ENCODE measurements around the gene ESR1.
A peak's percentile ranks its signal among the peaks of the same experiment; 100 is the strongest.
"Not testable (repeated sequence)": the region's sequence is repeated elsewhere in the genome, so short reads cannot be mapped to it uniquely, and the experiment has no call there.

ESR1 gene

DNA sequence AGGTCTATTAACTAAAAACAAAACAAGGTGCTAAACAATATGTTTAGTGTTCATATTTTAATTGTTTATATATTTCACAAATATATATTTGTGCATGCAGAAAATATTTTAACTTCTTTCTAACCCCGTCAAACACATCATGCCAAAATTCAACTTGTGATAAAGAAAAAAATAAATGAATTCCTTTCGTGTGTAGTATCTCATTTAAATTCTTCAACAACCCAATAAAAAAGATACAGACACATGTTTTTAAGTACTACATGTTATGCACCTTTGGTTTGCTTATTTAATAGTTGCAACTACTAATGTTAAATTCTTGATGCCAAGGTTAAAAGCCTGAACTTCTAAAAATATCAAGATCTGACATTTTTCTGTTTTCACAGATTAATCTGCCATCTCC is 252.4 kb downstream of the ESR1 start:
- DNase-seq = no peak

DNA sequence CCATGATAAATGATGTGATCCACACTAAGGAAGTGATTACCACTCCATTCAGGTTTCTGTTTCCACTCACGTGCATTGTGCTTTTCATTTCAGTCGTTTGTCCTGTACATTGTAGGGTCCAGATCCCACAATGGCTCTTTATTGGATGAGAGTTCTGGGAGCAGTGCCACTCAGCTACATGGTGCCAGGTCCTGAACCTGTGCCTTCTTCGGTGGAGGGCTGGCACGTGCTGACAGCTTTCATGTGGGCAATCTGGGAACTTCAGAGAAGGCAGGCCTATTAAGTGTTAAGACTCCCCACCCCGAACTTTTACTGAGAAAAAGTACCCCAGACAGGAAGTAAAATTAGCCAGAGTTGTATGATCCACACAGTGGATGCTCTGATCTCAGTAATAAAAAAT is 255.0 kb downstream of the ESR1 start:
- DNase-seq = no peak

DNA sequence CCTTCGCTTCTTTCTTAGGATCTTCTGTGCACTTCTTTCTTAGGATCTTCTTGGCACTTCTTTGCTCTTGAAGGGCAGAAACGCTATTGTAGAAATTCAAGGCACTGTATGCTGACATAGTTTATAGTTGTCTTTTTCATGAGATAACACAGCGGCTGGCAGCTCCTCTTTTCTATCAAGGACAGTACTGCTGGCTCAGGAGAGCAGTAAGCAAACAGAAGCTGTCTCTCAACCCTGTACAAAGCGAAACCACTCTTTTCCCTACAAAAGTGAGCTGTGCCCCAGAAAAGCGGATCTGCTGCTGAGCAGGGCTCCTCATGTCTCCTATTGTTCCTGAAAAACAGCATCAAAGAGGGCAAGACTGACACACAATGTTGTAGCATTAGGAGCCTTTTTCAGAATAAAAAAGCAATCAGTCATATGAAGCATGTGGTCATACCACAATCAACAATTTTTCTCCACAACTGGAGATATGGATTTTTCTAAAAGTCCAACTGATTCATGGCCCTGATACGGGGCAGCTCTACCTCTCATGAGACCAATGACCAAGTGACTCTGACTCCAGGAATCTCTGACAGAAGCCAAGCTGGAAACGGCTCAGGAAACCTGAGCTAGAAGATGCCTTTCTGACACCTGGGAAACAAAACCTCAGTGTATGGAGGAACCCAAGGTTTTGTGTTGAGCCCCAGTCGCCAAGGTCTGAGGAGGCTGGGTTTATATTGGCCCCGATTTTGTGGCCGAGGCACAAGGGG is 255.9 kb downstream of the ESR1 start:
- DNase-seq = no peak

DNA sequence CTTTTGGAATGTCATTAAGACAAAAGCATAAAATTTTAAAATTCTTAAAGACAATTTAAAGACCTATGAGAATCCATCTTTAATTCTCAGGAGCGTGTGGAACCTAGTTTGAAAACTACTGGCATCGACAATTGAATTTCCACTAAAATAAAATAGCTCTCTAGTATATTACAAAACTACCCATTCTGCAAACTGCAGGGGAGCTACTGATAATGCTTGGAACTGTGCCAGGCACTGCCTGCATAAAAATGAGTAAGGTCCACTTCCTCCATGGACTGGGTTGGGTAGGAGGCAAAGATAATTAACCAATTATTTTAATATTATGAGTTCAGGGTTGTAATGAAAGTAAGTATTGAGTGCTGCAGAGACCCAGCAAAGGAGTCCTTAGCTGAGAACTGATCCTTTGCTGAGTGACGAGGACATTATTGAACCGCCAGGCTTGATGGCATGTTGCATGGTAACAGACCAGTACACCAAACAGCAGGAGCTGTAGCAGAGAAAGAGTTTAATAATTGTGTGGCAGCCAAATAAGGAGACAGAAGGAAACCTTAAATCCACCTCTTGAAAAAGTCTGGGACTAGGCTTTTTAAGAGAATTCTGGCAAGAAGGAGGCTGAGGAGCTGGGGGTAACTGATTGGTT is 261.3 kb downstream of the ESR1 start:
- no peak for DNase-seq

DNA sequence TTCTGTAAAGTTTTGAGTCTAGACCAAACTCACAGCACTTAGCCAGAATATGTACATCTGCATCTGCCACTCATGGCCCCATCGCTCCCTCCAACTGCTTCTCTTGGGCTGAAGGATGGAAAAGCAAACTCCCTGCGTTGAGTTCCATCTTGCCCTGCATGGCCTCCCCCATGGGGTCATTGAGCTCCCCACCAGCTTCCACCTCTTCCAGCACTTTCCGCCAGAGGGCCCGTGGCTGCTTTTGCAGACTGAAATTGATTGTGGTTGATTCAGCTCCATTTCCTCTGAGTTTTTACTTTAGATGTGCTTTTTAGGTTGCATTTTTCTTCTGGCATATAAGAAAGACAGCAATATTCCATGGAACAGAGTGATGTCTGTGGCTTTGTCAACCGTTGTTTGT is 263.1 kb downstream of the ESR1 start:
- no peak for DNase-seq

DNA sequence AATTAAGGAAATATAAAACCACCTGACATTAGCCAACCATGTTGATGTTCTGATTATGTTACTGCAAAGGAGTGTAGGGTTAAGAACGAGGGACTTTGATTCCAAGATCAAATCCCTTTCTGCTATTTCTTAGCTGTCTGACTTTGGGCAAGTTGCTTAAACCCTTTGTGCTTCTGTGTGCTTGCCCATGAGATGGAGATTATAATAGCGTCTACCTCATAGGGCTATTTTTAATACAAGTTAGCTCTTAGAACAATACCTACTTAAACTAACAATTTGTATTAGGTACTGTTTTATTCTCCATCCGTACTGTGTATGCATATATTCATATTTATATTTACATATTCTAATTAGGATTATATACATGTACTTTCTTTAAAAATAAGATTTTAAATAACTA is 263.8 kb downstream of the ESR1 start:
- DNase-seq = no peak

DNA sequence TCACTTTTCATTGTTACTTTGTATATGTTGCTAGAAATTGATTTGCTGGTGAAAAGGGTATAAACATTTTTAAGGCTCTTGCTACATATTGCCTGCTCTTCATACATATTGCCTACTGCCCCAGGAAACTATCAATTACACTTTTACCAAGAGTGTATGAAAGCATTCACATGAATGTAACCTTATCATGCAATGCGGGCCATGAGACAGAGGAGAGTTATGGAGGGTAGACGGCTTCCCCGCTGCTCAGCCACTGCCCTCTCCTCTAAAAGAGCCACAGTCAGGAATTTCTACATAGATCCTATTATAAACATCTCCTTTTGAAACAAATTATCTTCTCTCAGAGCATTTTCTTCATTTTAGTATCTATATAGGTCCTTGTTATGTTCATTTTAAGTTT is 264.4 kb downstream of the ESR1 start:
- no peak for DNase-seq

DNA sequence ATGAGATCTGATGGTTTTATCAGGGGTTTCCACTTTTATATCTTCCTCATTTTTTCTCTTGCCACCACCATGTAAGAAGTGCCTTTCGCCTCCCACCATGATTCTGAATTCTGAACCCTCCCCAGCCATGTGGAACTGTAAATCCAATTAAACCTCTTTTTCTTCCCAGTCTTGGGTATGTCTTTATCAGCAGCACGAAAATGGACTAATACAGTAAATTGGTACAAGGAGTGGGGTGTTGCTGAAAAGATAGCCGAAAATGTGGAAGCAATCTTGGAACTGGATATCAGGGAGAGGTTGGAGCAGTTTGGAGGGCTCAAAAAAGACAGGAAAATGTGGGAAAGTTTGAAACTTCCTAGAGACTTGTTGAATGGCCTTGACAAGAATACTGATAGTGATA is 268.8 kb downstream of the ESR1 start:
- DNase-seq = not testable (repeated sequence)

DNA sequence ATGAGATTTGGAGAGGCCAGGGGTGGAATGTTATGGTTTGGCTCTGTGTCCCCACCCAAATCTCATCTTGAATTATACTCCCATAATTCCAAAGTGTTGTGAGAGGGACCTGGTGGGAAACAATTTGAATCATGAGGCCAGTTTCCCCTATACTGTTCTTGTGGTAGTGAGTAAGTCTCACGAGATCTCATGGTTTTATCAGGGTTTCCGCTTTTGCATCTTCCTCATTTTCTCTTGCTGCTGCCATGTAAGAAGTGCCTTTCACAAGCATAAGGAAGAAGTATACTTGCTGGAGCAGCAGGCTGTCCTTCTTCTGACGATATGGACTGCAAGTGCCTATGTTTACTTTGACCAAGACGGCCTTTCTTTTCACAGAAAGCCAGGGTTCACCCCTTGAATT is 270.5 kb downstream of the ESR1 start:
- DNase-seq = no peak

DNA sequence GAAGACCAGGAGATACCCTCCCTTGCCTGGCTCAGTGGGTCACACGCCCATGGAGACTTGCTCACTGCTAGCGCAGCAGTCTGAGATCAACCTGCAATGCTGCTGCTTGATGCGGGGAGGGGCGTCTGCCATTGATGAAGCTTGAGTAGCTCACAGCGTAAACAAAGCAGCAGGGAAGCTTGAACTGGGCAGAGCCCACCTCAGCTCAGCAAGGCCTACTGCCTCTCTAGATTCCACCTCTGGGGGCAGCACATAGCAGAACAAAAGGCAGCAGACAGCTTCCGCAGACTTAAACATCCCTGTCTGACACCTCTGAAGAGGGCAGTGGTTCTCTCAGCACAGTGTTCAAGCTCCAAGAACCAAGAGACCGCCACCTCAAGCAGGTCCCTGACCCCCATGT is 271.3 kb downstream of the ESR1 start:
- no peak for DNase-seq

DNA sequence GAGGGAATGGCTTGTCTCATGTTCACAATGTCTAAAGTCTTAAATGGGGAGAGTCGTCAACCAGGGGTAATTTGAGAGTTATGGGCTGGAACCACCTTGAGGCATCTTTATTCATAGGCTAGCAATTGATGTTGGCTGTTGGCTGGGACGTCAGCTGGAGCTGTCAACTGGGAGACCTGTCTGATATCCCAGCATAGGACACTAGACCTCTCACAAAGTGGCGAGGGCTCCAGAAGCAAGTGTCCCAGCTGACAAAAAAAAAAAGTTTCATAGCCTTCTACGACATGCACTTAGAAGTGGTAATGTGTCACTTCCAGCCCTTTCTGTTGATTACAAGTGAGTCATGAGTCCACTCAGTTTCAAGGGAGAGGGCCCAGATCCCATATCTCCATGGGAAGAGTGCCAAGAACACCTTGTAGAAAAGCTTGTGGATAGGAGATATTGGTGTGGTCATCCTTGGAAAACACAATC is 278.0 kb downstream of the ESR1 start:
- DNase-seq = peak; percentile 15

DNA sequence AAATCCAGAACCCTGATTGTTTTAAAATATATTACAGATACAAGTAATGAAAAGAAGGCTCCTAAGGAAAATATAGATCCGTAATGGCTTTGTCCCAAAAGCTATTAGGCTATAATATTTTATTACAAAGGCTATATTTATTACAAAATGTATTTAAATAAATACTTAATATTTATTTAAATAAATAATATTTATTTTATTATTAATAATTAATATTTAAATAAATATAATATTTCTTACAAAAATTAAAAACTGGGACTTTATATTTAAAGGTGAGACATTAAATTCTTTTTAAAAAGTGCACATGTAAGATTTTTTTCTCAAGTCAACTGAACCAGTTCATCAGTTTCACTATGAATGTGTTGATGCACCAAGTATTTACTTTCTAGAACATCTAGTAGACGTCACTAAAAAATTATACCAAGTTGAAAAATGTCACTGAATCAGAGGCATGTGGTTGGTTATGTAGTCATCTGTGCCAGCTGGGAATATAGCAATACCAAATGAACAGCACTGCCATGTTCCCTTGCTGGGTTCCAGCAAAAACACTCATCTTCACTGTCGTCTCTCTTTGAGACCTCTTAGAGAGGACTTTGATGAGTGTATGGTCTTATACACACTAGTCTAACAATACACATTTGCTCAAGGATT is 278.9 kb downstream of the ESR1 start:
- DNase-seq = no peak

DNA sequence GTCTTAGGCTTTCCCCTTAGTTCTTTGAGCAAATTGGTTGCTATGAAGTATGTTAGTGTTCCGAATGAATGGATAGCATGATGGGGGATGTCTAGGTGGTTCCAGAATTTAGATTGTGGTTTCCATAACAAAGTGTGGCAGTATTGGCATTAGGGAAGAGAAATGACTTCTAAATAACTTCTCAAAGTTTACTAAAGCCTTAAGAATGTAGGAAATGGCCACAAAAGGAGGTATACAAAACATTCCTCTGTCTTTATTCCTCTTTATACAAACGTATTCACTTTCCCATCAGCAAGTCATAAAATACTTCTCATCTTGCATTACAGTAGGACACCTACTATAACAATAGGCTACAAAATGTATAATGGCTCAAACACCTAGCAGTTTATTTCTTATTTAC is 279.6 kb downstream of the ESR1 start:
- no peak for DNase-seq

DNA sequence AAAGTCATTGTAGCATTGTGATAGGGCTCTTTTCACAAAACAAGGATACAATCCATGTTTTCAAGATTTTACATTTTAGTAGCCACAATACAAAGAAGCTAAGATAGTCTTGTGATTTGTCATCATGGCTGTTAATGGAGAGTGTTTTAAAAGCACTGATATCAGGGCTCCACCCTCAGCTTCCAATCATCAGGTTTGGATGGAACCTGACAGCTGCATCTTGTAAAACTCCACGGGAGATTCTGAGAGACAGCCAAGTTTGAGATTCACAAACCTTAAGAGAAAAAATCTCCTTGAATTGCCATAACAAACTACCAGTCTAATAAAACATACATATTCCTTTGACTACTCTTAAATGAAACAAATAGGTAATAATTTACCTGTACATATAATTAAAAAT is 280.2 kb downstream of the ESR1 start:
- DNase-seq = no peak

DNA sequence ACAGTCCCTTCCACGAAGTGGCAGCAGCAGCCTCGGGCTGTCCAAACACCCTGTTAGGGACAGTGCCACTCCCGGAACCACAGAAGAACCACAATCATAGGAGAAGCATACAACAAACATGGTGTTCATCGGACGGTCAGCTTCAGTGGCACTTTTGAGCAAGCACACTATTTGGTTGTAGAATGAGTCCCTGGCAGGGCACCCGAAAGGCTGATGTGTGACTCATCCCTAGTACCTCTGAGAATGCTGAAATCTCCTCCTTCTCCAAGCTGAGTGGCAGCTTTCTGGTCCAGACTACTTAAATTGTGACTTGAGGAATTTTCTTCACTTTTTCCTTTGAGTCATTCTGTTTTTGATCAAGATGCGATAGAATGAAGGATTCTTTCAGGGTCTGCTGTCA is 282.5 kb downstream of the ESR1 start:
- peak; percentile 24 for DNase-seq

DNA sequence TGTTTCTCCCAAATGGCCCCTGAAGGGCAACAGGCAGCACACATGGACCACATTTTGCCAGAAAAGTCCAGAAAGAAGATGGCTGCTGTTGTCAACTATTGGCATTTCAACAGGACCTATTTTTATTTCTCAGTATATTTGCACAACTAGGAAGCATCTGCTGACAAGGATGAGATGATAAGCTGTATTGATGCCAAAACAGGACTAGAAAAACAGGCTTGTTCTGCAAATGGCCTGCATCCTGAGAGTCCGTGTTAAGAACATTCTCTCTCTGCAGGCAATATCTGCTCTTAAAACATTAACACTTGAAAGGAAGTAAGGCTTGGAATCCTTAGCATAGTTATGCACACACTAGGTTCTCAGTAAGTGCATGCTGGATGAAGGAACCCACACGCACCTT is 283.7 kb downstream of the ESR1 start:
- no peak for DNase-seq

DNA sequence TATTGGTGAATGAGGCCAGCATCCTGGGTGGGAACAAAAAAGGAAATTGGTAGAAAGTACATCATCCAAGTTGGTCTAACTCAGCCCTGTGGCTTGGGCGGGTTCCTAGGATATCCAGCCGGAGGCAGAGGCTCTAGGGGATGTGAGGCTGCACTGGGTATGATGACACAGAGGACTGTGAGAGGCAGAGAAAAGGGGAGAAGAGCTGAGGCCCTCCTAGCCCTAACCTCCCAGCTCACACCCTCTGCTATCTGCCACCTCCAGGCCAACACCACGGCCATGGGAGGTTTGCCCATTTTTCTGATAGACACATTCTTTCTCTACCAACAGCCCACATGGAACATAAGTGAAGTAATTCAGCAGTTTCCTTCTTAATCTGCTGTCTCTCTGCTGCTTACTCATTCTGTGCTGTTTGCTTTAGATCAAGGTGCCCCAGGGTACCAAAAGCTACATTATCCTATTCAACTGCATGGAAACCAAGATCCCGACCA is 284.4 kb downstream of the ESR1 start:
- DNase-seq = peak; percentile 90

DNA sequence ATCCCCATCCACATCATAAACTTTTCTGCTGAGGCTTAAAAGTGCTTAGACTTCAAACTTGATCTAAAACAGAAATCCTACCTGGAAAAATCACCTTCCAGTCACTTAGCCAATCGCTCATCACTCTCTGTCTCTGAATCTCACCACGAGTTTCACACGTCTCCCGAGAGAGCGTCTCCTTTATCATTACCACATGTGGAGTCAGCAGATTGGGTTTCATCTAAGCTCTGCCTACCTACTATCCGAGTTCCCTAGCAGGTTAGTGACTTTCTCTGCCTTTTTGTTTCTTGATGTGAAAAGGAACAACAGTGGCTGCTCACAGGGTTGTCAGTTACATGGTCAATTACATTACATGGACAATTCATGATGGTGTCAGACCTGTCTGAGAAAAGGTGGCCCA is 286.2 kb downstream of the ESR1 start:
- DNase-seq = no peak

DNA sequence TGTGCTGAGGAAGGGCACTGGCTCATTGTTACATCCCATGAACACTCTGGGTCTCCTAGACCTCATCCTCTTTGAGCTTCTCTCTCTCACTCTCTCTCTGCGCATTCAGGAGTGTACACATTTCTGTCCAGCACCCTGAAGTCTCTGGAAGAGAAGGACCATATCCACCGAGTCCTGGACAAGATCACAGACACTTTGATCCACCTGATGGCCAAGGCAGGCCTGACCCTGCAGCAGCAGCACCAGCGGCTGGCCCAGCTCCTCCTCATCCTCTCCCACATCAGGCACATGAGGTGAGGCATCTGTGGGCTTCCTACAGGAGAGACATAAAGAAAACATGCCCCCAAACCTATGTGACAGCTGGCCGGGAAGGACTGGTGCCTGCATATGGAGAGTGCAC is 286.8 kb downstream of the ESR1 start:
- DNase-seq = no peak

DNA sequence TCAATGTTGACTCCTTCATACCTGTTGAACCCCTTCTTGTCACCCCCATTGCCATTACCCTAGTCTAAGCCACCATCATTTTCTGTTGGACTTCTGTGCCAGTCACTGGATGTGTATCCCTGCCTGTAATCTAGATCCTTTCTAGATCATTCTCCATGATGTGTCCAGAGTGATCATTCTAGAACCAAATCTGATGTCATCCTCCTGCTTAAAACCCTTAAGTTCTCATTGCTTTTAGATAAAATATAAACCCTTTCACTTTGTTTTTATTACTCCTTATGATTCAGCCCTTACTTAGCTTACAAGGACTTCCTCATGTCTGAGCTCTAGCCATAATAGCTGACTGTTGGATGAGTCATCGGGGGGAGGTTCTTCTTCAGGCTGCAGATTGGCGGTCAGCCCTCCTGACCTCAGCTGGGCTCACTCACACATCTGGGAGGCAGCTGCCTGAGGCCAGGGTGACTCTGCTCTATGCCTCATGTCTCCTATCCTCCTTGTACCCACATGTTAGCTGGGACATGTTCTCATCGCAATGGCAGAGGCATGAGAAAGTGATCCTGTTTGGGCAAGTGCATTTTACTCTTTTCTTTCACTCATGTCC is 287.6 kb downstream of the ESR1 start:
- peak; percentile 95 for DNase-seq

DNA sequence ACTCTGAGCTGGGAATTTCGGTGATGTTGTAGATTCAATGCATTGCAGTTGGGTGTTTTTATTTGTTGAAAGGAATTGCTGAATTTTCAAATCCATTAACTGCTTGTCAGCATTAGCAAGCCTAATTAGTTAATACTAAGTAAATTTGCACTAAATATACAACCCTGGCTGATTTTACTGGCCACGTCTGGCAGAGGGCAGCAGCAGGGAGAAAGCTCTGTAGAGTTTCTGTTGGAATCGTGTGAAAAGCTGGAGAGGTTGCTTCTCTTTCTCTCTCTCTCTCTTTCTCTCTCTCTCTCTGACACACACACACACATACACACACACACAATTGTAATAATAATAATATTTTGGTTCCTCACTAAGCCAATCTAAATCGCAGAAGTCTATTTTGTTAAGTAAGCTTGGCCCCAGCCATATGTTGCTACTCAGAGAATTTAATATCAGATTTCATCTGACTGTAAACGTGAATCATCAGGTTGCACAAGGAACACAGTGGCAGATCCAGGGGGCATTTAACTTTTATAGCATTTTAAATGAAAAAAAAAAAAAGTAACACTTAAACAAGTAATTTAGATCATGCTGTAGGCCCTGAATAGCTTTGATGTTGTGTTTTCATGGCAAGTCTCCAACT is 289.5 kb downstream of the ESR1 start:
- no peak for DNase-seq

DNA sequence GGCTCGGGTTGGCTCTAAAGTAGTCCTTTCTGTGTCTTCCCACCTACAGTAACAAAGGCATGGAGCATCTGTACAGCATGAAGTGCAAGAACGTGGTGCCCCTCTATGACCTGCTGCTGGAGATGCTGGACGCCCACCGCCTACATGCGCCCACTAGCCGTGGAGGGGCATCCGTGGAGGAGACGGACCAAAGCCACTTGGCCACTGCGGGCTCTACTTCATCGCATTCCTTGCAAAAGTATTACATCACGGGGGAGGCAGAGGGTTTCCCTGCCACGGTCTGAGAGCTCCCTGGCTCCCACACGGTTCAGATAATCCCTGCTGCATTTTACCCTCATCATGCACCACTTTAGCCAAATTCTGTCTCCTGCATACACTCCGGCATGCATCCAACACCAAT is 291.2 kb downstream of the ESR1 start:
- DNase-seq = no peak

All from NCI-H226 (cell line).